ENCODE results near the gene UROC1.

- TF ChIP-seq CTCF (conservative IDR thresholded peaks at IDR 0.05), result no peak
- TF ChIP-seq ZFX (IDR thresholded peaks at IDR 0.05), result no peak
These were observed 56.0 kb downstream of the UROC1 start for GRCh38 chr3:126461450-126462070.

Measured in C4-2B (cell line).